Measurements from ENCODE around the gene TRMT10C. TPM values are rescaled to one million over a fixed set of nuclear protein-coding genes. Genes with fewer than 3 reads are reported as not detected.

TRMT10C gene
- total RNA-seq, result 18.6 and 20.5 TPM in 2 replicates

GRCh38 chr3:101561630-101562328, at the start of gene TRMT10C:
TSS of gene TRMT10C (plus strand) at chr3:101561868. CDS start at chr3:101564782, 2,914 bp downstream.

GRCh38 chr3:101512646-101513418, 48.8 kb upstream of the TRMT10C start, which contains the start of gene SENP7:
TSS of gene SENP7 (minus strand) at chr3:101513212. CDS start at chr3:101513130, 82 bp downstream.

GRCh38 chr3:101573449-101574387, 12.1 kb downstream of the TRMT10C start, which contains the start of gene PCNP:
TSS of gene PCNP (plus strand) at chr3:101574180. CDS start at chr3:101574216, 36 bp downstream.

Other genes starting within 250 kb of the TRMT10C start
- under 0.01 and 0.18 TPM in 2 replicates for gene IMPG2, start 241.3 kb upstream of the TRMT10C start, total RNA-seq
- 4.9 and 7.1 TPM in 2 replicates for gene SENP7, start 48.7 kb upstream of the TRMT10C start, total RNA-seq
- 56.2 and 80.8 TPM in 2 replicates for gene PCNP, start 12.3 kb downstream of the TRMT10C start, total RNA-seq
- gene ZBTB11, start 115.3 kb downstream of the TRMT10C start, total RNA-seq, result 7.8 and 14.0 TPM in 2 replicates
- 1,996 and 2,038 TPM in 2 replicates for gene RPL24, start 124.8 kb downstream of the TRMT10C start, total RNA-seq
- 4.9 and 9.6 TPM in 2 replicates for gene CEP97, start 162.7 kb downstream of the TRMT10C start, total RNA-seq
- 20.8 and 27.5 TPM in 2 replicates for gene NXPE3, start 217.3 kb downstream of the TRMT10C start, total RNA-seq